Colonic mucosa (tissue), 4 donors: ENCODE measurements around the gene LRSAM1. TPM values are rescaled to one million over a fixed set of nuclear protein-coding genes. Genes with fewer than 3 reads are reported as not detected.
"Not testable (repeated sequence)": the region's sequence is repeated elsewhere in the genome, so short reads cannot be mapped to it uniquely, and the experiment has no call there.

Experiments
- DNase-seq: peaks from one replicate; pipeline ENCODE4 v3.0.0-alpha.2; 2020
- H3K27ac ChIP-seq: fragments of 200-600 bp; one replicate; pipeline ENCODE4 v1.8.0; 2021
- H3K27me3 ChIP-seq: fragments of 200-600 bp; one replicate; pipeline ENCODE4 v1.8.0; 2021
- H3K36me3 ChIP-seq: fragments of 200-600 bp; one replicate; pipeline ENCODE4 v1.8.0; 2021
- H3K4me1 ChIP-seq: fragments of 200-600 bp; one replicate; pipeline ENCODE4 v1.8.0; 2021; ENCODE audit warnings: mild to moderate bottlenecking
- H3K4me3 ChIP-seq: fragments of 200-600 bp; one replicate; pipeline ENCODE4 v1.8.0; 2021
- H3K9ac ChIP-seq, 2 donors: one replicate each; pipeline ENCODE4 v1.7.0; 2013; ENCODE audit warnings: control low read depth in 2 of 2, low read depth in 2 of 2, low read length in 2 of 2
- H3K9me3 ChIP-seq: fragments of 200-600 bp; one replicate; pipeline ENCODE4 v1.8.0; 2021
- intact Hi-C: fragments of 100-400 bp; cut with DNase I; formaldehyde crosslinking; loops from one replicate; pipeline ENCODE4 v1.14.1; 2022
- total RNA-seq, 2 donors: library from RNA; stranded (reverse); fragmentation: NEBNext Ultra II Directional in 1 of 2; extraction: Animal tissue kit (Norgen Biotek cat#: 25700) in 1 of 2; gene quantifications; one replicate each; pipeline ENCODE4 v1.2.1, GENCODE V29; 2021
- TF ChIP-seq, protein P1 (sequence below): fragments of 200-600 bp; IDR thresholded peaks from one replicate; pipeline ENCODE4 v1.8.0; 2022; ENCODE audit warnings: antibody characterized with exemption, mild to moderate bottlenecking
- donor health status: healthy.
- donor health status: DM: no; HTN: no; CAD: no.
- donor health status: DM: no; HTN: no; CAD: no.

Gene LRSAM1
- total RNA-seq, 2 donors from 2014 or later, result 14.7 to 15.6 TPM

GRCh38 chr9:127463911-127464310, 12.6 kb downstream of the LRSAM1 start:
- Histone ChIP-seq H3K27me3 (no peaks in the 10 kb centered on the region), H3K27ac (no peak overlapping the region), H3K4me3 (no peak overlapping the region), H3K36me3 (peaks cover 11% of the 10 kb centered on the region), H3K9ac (no peak overlapping the region), H3K9me3 (no peaks in the 10 kb centered on the region), H3K4me1 (no peaks in the 10 kb centered on the region)
- intact Hi-C loops, result no loop called here
- DNase-seq, result no peak
- TF ChIP-seq, protein P1, sequence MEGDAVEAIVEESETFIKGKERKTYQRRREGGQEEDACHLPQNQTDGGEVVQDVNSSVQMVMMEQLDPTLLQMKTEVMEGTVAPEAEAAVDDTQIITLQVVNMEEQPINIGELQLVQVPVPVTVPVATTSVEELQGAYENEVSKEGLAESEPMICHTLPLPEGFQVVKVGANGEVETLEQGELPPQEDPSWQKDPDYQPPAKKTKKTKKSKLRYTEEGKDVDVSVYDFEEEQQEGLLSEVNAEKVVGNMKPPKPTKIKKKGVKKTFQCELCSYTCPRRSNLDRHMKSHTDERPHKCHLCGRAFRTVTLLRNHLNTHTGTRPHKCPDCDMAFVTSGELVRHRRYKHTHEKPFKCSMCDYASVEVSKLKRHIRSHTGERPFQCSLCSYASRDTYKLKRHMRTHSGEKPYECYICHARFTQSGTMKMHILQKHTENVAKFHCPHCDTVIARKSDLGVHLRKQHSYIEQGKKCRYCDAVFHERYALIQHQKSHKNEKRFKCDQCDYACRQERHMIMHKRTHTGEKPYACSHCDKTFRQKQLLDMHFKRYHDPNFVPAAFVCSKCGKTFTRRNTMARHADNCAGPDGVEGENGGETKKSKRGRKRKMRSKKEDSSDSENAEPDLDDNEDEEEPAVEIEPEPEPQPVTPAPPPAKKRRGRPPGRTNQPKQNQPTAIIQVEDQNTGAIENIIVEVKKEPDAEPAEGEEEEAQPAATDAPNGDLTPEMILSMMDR, result no peak

DNA sequence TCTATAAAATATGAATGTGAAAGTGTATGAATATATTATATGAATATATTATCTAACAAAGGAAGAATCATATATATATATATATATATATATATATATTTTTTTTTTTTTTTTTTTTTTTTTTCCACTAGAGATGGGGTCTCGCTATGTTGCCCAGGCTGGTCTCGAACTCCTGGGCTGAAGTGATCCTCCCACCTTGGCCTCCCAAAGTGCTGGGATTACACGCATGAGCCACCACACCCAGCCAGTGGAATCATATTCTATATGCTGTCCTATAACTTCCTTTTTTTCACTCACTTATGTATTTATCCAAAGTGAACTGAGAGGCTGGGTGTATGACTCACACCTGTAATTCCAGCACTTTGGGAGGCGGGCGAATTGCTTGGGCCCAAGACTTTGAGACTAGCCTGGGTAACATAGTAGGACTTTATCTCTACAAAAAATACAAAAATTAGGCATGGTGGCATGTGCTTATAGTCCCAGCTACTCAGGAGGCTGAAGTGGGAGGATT, 15.2 kb downstream of the LRSAM1 start:
- H3K9ac ChIP-seq, DNase-seq, H3K27me3 ChIP-seq, H3K4me3 ChIP-seq, H3K4me1 ChIP-seq, H3K9me3 ChIP-seq, H3K27ac ChIP-seq, H3K36me3 ChIP-seq, intact Hi-C loops: not testable (repeated sequence)

DNA sequence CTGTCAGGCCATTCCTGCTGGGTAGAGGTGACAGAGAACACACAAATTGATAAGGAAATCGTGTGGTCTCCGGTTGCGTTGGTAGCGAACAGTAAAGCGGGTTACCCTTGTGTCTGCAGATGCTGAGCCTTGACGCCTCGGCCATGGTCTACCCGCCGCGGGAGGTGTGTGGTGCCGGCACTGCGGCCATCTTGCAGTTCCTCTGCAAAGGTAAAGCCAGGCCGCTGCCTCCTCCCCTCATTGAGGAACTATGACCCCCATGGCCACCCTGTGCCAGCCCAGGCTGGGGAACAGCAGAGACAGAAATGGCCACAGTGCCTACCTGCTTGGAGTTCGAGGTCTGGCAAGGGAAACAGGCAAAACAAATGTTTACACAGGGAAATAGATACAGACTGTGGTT, 16.3 kb downstream of the LRSAM1 start:
- TF ChIP-seq, protein P1, result no peak
- no peaks in the 10 kb centered on the region for H3K4me1 ChIP-seq
- no peak overlapping the region for H3K27ac ChIP-seq
- H3K4me3 ChIP-seq, result no peak overlapping the region
- no peaks in the 10 kb centered on the region for H3K9me3 ChIP-seq
- H3K36me3 ChIP-seq, result no peaks in the 10 kb centered on the region
- intact Hi-C loops, result no loop called here
- H3K9ac ChIP-seq, result no peak overlapping the region
- DNase-seq, result no peak
- H3K27me3 ChIP-seq, result no peaks in the 10 kb centered on the region

DNA sequence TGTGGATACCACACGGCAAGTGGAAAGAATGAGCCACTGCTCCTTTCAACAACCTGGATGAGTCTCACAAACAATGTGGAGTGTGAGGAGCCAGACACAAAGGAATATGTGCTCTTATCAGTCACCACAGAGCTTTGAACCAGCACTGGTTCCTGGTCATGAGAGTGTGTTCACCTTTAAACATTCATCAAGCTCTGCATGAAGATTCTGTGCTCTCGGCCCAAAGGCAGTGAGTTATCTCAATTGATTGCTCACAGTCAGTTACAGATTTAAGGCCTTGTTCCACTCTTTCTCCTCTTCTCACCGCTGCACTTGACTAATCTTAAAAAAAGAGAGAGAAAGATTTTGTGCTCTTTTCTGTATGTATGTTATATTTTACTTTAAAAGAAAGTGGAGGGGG, 19.4 kb downstream of the LRSAM1 start:
- no peak for DNase-seq
- no peak overlapping the region for H3K4me3 ChIP-seq
- no peak overlapping the region for H3K9ac ChIP-seq
- no peaks in the 10 kb centered on the region for H3K27me3 ChIP-seq
- intact Hi-C loops, result no loop called here
- H3K36me3 ChIP-seq, result no peaks in the 10 kb centered on the region
- TF ChIP-seq, protein P1, result no peak
- no peak overlapping the region for H3K27ac ChIP-seq
- no peaks in the 10 kb centered on the region for H3K4me1 ChIP-seq
- H3K9me3 ChIP-seq, result no peaks in the 10 kb centered on the region

GRCh38 chr9:127473501-127473900, 22.2 kb downstream of the LRSAM1 start:
- Histone ChIP-seq H3K36me3 (no peaks in the 10 kb centered on the region), H3K4me3 (no peak overlapping the region), H3K27me3 (no peaks in the 10 kb centered on the region), H3K9me3 (no peaks in the 10 kb centered on the region), H3K27ac (no peak overlapping the region), H3K4me1 (no peaks in the 10 kb centered on the region), H3K9ac (no peak overlapping the region)
- no peak for DNase-seq
- TF ChIP-seq, protein P1, result no peak
- intact Hi-C loops, result no loop called here

DNA sequence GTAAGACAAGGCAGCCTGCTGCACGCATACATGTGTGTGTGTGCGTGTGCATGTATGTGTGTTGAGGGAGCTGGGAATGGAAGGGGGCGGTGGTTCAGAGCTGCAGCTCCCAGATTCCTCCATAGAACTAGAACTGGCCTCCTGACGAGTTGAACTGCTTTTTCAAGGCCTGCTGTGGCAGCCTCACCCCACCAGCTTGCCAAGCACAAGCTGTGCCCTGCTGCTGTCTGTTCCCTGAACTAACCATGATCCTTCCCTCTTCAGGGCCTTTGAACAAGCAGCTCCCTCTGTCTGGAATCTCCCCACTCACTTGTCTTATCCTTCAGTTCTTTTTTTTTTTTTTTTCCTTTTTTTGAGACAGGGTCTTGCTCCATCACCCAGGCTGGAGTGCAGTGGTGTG, 22.6 kb downstream of the LRSAM1 start:
- Histone ChIP-seq H3K9me3 (no peaks in the 10 kb centered on the region), H3K27me3 (no peaks in the 10 kb centered on the region), H3K4me1 (no peaks in the 10 kb centered on the region), H3K36me3 (no peaks in the 10 kb centered on the region), H3K9ac (no peak overlapping the region), H3K27ac (no peak overlapping the region), H3K4me3 (no peak overlapping the region)
- DNase-seq, result no peak
- intact Hi-C loops, result no loop called here
- TF ChIP-seq, protein P1, result no peak
